ENCODE data around the gene PDCD10.

GRCh38 chr3:167732313-167733065 is 2.2 kb downstream of the PDCD10 start:
- TF ChIP-seq CTCF (IDR thresholded peaks at IDR 0.05; ENCODE audit: low read depth, low read length) (no peak), EZH2phosphoT487 (IDR thresholded peaks at IDR 0.05; ENCODE audit: low read depth) (no peak)
